GM18511 (cell line): ENCODE results near the gene MB21D2.

ENCODE experiments used
- ATAC-seq: cut with Tn5 transposase; IDR thresholded peaks from one replicate; pipeline ENCODE4 v1.9.1; 2021; ENCODE audit warnings: mild to moderate bottlenecking, moderate library complexity; ENCODE audit not compliant: unreplicated experiment

The MB21D2 gene

DNA sequence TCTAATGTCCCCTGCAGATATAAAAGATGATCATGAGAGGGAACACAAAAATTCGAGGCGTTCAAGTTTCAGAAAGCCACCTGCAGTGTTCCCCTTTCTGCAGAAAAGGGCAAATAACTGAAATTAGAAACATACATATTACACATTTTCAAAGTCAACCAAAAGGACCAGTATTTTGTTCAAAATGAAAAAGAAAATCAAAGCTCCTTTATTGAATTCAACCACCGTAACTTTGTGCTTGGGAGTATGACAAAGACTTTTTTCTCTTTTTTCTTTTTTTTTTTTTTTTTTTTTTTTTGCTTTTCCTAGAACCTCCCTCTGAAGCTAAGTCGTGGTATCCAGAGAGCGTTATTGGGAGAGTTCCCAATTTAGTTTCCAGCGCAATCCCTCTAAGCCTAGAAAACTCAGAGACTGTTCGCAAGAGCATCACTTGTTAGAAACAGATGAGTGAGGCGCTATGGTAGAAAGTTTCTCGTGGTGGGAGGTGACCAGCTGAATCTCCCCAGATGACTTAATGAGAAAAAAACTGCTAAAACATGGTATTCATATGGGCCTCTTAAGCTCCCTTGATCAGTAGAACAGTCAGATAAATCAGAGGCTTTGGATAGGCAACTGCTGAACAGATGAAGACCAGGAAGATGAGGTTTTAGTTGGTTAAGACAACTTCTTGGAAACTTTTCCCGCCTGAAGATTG is 77.4 kb downstream of the MB21D2 start:
- ATAC-seq = peak; percentile 44

DNA sequence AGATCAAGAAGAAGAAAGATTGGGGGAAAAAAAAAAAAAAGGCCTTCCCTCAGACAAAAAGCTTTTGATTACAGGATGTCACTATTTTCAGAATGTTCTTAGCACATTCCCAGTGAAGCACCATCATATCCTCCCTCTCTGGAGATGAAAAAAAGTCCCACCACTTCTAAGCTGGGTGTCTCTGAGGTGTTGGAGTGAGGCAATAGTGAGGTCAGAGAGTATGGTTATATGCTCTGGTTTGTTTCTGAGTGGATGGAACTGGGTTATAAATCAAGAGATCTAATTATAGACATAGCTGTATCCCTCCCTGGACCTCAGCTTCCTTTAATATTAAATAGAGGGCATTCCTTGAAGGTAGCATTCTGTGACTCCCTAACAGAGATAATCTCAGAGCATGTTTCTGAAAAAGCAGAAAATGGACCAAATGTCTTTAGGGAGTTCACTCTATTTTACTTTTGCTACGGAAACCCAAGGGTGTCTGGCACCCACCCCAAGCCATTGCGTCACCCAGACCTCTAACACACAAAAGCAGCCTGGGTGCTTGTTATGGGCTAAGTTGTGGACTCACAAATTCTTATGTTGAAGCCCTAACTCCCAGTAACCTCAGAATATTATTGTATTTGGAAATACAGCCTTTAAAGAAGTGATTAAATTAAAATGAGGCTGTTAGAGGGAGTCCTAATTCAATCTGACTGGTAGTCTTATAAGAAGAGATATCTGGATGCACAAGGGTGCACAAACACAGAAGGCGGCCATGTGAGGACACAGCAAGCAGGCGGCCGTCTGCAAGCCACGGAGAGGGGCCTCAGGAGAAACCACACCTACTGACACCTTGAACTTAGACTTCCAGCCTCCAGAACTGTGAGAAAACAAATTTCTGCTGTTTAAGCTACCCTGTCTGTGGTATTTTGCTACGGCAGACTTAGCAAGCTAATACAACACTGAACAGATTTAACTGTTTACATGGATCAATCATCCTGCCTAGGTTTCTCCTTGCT is 81.5 kb downstream of the MB21D2 start:
- no peak for ATAC-seq

DNA sequence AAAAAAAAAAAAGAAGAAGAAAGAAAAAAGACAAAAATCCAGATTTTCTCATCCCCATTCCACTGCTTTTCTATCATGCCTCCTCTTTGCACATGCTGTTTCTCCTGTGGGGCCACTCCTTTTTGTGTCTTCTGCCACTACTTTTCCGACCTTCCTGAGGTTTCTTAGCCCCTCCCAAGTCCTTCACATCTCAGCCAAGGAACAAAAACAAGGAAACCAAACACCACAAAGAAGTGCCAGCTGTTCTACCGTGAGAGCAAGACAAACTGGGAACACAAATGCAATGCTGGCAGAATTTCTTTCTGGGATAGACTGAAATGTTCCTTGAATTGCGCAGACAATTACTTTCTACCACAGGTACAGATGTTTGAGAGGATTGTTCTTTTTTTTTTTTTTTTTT is 83.2 kb downstream of the MB21D2 start:
- ATAC-seq = no peak

DNA sequence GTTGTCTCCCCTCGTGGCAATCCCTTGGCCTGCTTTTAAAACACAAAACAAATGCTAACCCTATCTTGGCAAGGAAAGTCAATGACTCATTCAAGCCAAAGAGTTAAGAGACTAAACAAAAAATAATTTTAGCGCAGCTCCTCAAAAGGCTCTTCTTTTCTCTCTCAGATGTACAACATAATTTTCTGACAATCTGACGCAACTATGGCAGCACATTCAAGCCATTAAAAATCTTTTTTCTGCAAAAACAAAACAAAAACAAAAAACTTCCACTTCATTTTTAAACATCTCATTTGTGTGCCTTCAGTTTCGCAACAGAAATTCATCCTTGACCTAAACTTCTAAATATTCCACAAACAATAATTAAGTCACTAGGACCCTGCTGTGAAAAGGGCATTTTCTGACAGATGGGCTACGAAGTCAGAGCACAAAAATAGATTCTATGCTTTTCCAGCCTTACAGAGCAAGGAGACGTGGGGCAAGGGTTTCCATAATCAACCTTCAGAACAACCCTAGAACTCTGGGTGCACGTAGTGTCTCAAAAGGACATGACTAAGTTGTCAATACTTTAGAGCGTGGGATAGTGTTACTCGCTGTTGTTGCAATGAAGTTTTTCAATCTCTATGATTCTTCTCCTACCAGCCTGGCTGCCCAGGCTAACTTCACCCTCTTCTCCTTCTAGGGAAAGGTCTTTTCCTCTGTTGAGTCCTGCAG is 84.3 kb downstream of the MB21D2 start:
- ATAC-seq = no peak

DNA sequence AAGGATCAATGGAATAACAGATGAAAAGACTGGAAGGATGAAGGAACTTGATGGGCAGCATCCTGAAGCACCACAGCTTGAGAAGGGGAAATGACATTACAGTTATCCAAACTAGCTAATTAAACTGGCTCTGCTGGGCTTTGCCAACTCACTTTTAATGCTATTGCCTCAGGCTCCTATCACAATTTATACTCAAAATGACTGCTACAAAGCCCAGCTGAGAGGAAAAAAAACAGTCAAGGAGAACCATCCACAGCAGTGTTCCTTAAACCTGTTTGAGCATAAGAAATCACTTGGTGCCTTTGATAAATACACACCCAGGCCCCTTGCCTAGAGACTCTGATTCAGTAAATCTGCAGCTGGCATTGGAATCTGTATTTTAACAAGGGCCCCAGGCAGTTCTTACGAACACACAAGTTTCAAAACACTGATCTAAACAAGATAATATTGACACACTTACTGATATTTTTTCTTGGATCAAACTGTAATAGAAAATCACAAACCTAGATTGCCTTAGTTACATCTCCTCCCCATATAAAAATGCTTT is 85.8 kb downstream of the MB21D2 start:
- ATAC-seq = no peak

DNA sequence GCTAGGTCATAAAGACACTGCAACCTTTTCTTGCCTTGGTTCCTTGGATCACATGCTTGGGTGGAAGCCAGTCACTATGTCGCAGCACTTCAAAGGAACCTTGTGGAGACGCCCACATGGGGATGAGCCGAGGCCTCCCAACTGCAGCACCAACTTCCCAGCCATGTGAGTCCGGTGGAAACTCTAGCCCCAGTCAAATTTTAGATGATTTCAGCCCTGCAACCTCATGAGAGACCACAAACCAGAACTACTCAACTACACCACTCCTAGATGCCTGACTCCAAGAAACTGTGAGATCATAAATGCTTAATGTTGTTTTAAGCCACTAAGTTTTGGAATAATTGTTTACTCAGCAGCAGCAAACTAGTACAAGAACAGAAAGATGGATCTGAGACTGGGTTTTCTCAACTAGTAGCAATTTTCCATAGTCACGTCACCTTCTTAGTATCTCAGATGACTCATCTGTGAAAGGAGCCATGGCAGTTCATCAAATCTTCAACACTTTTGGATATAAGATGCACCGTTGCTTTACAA is 86.5 kb downstream of the MB21D2 start:
- ATAC-seq = peak; percentile 48

DNA sequence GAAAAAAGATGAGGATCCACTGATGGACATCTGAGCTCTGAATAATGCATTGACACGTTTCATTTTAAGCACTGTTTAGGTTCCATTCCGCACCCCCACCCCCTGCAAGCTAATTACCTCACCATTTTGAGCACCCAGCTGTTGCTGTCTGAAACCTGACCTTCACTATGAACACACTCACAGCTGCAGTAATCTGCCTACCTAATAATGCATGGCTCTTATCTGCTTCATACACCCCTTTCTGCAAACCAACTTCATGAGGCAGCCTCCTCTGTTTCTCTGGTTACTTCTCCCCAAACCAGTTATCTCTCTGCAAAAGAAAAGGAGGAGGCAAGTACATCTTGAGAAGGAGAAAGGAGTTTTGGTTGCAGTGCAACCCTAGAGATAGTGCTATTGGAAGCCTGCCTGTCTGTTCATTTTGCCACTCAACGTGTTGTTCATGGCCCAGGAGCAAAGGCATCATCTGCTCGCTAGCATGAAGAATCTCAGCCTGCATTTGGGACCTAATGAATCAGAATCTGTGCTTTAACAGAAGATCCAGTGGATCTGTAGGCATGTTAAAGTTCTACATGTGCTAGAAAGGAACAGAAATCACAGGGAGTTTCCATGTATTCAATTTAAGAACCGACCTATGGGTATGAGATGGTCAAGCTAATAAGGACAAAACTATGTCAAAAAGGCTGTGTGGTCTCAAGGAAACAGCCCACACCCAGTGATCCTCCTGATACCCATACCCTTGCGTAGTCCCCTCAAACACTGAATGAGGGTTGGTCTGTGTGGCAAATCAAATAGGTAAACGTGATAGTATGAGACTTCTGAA is 87.2 kb downstream of the MB21D2 start:
- ATAC-seq = peak; percentile 45

DNA sequence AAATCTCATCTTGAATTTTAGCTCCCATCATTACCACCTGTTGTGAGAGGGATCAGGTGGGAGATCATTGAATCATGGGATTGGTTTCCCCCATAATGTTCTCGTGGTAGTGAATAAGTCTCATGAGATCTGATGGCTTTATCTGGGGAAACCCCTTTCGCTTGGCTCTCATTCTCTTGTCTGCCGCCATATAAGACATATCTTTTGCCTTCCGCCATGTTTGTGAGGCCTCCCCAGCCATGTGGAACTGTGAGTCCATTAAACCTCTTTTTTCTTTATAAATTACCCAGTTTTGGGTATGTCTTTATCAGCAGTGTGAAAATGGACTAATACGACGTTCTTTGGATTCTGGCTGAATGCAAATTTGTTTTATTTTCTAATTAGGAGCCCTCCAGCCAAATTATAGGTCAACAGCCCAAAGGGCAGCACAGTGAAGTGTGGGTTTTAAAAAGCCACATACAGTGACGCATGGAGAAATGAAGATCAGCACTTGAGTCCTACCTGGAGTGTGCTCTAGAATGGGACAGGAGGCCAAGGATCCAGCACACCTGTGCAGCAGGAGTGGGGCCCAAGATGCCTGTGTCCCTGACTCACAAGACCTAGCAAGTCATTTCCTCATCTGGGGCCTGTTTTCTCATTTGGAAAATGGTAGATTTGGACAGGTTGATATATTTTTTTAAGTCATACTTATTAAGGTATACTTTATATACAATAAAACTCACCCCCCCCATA is 89.6 kb downstream of the MB21D2 start:
- no peak for ATAC-seq

DNA sequence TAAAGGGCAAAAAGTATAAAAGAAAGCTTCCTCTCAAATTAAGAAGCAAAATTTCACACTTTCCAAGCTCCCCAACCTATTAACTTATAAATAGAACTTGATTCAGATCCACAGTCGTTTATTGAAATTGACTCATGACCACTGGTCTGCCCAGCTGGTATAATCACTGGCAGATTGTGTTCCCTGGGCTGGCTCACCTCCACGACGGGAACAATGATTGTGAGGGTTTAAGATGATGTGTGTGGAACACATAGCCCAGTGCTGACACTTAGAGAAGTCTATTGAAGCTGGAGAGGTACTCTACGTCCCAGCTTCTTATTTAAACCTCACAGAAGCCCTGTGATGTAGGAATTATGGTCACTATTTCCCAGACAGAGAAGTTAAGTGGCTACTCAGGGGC is 90.4 kb downstream of the MB21D2 start:
- no peak for ATAC-seq

DNA sequence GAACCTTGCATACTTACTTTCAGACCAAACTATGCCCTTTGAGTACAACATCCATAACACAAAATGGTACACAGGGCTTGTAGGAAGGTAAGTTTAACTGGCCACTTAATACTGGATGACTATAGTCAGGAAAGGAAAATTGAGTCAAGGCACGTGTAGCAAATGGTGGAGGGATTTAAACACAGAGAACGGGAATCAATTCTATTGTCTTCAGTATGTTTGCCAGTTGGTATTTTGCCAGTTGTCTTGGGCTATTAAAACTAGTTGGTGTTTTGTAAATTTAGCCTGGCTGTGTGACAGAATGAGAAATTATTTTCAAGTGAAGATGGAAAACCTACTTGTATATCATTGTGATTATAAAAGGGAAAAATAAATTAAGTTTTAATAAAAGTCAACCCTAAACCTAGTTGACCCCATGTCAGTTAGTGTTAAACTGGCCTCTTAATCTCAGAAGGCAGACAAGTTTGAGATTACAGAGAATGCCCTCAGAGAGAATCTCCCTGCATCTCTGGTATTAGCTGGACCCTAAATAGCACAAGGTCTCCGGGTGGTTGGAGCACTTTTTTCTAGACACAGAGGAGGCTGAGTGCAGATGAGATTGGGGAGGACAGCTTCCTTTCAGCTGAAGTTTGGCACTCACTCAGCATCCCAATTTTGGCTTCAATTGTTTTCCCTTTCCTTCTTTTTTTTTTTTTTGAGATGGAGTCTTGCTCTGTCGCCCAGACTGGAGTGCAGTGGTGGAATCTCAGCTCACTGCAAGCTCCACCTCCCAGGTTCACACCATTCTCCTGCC is 91.2 kb downstream of the MB21D2 start:
- no peak for ATAC-seq

DNA sequence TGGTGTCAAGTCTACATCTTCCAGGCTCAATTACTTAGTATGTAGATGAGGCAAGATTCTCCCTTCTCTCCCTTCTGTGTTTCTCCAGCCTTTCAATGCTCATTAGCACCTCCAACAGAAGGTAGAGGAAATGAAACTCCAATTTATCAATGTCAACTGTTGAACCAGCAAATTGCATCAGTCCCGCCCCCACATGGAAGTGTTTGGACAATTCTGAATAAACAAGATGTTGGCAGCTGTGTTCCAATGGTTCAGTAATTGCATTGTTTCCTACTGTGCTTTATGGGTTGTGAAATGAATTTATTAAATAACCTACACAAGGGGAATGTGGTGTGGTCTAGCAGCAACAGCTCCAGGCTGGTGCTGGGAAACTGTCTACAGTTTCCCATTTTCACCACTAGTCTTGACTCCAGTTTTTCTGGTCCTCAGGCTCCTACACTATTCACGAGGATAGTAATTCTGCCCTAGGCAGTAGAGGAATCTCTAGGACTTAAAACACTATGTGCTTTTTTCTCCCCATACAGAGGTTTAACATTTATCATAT is 91.9 kb downstream of the MB21D2 start:
- peak; percentile 71 for ATAC-seq

DNA sequence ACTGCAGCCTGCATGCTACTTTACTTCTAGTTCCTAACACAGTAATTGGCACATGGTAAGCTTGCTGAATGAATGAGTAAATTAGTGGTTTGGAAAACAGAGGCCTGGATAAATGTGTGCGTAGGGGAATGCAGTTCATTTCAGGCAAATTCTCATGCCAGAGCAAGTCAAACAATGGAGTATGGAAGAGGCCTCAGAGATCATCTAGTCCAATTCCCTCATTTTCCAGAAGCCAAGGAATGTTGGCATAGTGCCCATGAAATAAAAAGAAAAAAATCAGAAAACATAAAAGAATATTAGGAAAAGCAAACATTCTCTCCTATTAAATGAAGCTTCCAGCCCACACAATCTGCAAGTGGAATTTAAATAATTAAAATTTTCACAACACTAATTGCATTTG is 92.4 kb downstream of the MB21D2 start:
- no peak for ATAC-seq

DNA sequence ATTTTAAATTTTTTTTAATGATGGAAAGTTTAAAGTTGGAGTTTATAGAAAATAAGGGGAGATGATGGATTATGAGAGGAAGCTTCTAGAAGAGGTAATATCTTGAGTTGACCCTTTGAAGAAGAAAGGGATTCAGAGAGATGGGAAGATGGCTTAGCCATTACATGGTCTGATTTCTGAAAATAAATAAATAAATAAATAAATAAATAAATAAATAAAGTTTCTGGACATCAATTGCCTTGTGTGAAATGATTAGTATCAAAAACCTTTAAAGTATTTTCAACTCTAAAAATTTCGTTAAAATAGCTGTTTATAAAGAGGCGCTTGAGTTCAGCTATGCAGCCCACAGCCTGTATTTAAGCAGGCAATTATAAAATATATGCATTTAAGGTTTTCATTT is 93.3 kb downstream of the MB21D2 start:
- no peak for ATAC-seq

DNA sequence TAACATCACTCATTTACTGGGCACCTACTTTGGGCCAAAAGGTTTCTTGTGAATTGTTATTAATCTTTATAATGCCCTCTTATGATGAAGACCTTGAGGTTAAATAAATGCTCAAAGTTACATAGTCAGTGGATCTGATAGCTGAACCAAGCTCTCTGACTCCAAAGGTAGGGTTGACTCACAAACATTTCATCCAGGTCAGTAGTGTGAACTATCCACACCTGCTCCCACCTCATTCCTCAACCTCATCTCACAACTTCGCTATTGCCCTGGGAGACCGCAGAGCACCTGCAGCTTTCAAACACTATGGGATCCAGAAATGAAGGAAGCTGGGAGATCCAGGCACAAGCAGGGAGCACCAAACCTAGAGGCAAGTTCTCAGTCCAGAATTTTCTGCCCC is 96.5 kb downstream of the MB21D2 start:
- ATAC-seq = no peak

DNA sequence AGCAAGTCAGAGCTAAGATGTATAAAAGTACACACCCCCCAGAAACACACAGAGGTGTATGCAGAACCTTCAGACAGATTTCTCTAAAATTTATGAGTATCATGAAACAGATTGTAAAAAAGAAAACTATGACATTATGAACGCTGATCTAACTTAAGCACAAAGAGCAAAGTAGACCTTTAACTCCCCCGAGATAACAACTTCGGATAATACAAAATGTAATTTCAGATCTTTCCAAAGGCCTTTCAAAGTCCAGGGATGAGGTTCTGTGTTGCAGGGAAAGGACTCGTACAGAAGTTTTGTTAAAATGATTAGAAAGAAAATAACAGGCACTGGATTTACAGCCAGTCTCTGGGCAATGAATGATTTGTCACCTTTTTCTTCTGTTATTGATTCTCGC is 97.5 kb downstream of the MB21D2 start:
- no peak for ATAC-seq

DNA sequence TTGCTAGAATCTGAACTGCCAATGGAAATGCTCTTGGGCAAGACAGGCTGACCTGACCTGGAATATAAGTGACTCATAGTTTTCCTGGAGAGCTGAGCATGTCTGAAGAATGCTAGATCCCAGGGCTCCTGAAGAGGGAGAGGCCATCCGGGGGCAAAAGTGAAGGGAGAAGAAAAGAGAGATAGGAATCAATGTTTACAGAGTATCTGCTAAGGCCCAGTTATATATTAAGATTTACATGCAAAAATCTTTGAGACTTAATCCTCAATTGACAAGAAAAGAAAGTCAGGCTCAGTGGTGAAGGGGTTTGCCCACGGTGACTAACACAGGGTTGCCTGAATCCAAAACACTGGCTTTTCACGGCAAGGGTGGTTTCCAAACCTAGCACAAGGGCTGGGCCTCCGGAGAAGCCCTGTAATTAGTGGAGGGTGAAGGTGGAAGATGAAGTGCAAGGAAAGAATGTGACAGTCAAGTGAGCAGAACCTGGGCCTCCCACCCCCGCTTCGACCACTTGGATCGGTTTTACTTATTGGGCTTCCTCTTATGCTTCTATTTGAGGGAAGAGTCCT is 98.6 kb downstream of the MB21D2 start:
- ATAC-seq = peak; percentile 62

DNA sequence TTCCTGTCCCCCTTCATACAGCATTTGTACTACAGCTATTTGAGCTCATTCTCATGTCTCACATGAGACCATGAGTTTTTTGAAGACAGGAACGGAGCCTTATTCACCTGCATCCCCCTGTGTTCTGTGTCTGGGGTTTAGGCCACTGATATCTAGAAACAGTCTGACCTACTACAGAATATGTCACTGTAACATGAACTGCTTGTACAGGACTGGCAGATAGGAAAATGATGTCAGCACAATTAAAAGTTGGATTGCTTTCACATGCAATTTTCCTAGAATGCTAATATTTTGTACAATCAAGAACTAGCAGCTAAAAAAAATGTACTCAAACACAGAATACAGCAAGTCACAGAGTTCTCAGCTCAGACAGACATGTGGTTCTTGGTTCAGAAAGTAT is 99.5 kb downstream of the MB21D2 start:
- ATAC-seq = no peak

DNA sequence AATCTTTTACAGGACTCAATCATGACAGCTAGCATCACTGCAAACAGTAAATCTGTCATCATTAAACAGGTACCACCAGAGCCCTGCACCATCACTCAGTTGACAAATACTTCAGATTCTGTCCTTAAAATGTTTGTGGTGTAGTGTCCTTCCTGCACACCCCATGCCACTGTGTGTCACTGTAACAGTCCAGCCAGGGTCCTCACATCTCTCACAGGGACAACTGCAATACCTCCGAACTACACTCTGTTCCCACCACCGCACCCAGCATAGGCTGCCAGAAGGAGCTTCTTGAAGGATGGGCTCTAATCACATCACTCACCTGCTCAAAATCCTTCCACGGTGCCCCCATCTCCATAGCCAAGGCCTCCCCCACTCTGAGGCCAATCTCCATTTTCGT is 100.2 kb downstream of the MB21D2 start:
- no peak for ATAC-seq
